Endodermal cell (in vitro differentiated cells): ENCODE results near the gene VTN. TPM values are rescaled to one million over a fixed set of nuclear protein-coding genes. Genes with fewer than 3 reads are reported as not detected.

ENCODE experiments used
- DNase-seq: peaks from one replicate; pipeline ENCODE4 v3.0.0-alpha.2; 2017
- H3K27ac ChIP-seq: 2 replicates; pipeline ENCODE4 v1.5.1; 2013; ENCODE audit warnings: mild to moderate bottlenecking, low read depth, low read length, moderate library complexity
- H3K27me3 ChIP-seq: 2 replicates; pipeline ENCODE4 v1.6.1; 2013; ENCODE audit warnings: mild to moderate bottlenecking, low read length, moderate library complexity; ENCODE audit not compliant: insufficient read depth, control insufficient read depth, poor library complexity, severe bottlenecking
- H3K36me3 ChIP-seq: 2 replicates; pipeline ENCODE4 v1.7.0; 2013; ENCODE audit warnings: mild to moderate bottlenecking, low read length, moderate library complexity; ENCODE audit not compliant: control insufficient read depth, insufficient read depth
- H3K4me1 ChIP-seq: one replicate; pipeline ENCODE4 v1.7.0; 2013; ENCODE audit warnings: low read length; ENCODE audit not compliant: control insufficient read depth, insufficient read depth
- H3K4me3 ChIP-seq: 2 replicates; pipeline ENCODE4 v1.5.1; 2013; ENCODE audit warnings: mild to moderate bottlenecking, low read length, moderate library complexity
- H3K9ac ChIP-seq: 2 replicates; pipeline ENCODE4 v1.6.1; 2013; ENCODE audit warnings: mild to moderate bottlenecking, low read length, moderate library complexity; ENCODE audit not compliant: poor library complexity, severe bottlenecking; ENCODE audit errors: extremely low read depth
- H3K9me3 ChIP-seq: 2 replicates; pipeline ENCODE4 v1.6.1; 2013; ENCODE audit warnings: mild to moderate bottlenecking, low read length, moderate library complexity; ENCODE audit not compliant: control insufficient read depth
- H3K27ac Mint-ChIP-seq: 2 replicates; pipeline ENCODE4 v1.8.0; 2020; ENCODE audit warnings: mixed read lengths
- H3K27me3 Mint-ChIP-seq: 2 replicates; pipeline ENCODE4 v1.8.0; 2021; ENCODE audit warnings: mild to moderate bottlenecking, mixed read lengths; ENCODE audit not compliant: insufficient read depth
- H3K36me3 Mint-ChIP-seq: 2 replicates; pipeline ENCODE4 v1.8.0; 2020; ENCODE audit warnings: low read depth, mixed read lengths
- H3K4me1 Mint-ChIP-seq: 2 replicates; pipeline ENCODE4 v1.8.0; 2020; ENCODE audit warnings: mixed read lengths
- H3K4me3 Mint-ChIP-seq: 2 replicates; pipeline ENCODE4 v1.8.0; 2020; ENCODE audit warnings: mild to moderate bottlenecking, moderate library complexity, mixed read lengths
- H3K9me3 Mint-ChIP-seq: 2 replicates; pipeline ENCODE4 v1.8.0; 2020; ENCODE audit warnings: mild to moderate bottlenecking, mixed read lengths
- CTCF ChIP-seq: fragments of 200-600 bp; sonication (generic); conservative IDR thresholded peaks from 2 replicates; pipeline ENCODE4 v1.5.0; 2021; ENCODE audit warnings: antibody characterized with exemption, mild to moderate bottlenecking
- WGBS, 2 experiments: methylation state at CpG; one replicate each; pipeline versions ENCODE4 v1.1.5 to v1.1.7; 2013; ENCODE audit warnings: missing lambda C conversion rate in 2 of 2, mixed read lengths in 1 of 2; ENCODE audit not compliant: insufficient coverage in 1 of 2, insufficient read length in 1 of 2; 5-methylcytosine and 5-hydroxymethylcytosine counted together
- total RNA-seq, 2 donors: library from RNA; stranded (reverse); fragmentation: NEBNext Ultra II Directional in 1 of 2; extraction: Animal tissue kit (Norgen Biotek cat#: 25700) in 1 of 2; gene quantifications; 2 replicates in 1 of 2; 3 replicates in 1 of 2; pipeline ENCODE4 v1.2.1, GENCODE V29; 2021

VTN gene
- total RNA-seq, 2 donors from 2014 or later = 2.5 to 6.7 TPM

GRCh38 chr17:28320215-28321061 lies 49.7 kb downstream of the VTN start:
- Histone ChIP-seq H3K36me3 (peaks cover 3% of the 10 kb centered on the region), H3K4me3 (peak overlapping the region; percentile 94), H3K27me3 (peaks cover 5% of the 10 kb centered on the region), H3K9me3 (no peaks in the 10 kb centered on the region), H3K9ac (peak overlapping the region; percentile 58), H3K27ac (no peak overlapping the region), H3K4me1 (peaks cover 10% of the 10 kb centered on the region)
- Mint-ChIP-seq H3K4me3 (peak overlapping the region; percentile 91), H3K27me3 (peaks cover 15% of the 10 kb centered on the region), H3K36me3 (peaks cover 15% of the 10 kb centered on the region), H3K27ac (peak overlapping the region; percentile 56), H3K4me1 (peaks cover 58% of the 10 kb centered on the region), H3K9me3 (no peaks in the 10 kb centered on the region)
- WGBS, 2 experiments = 66 to 69% methylated on average over 5 to 8 of the region's 8 CpGs
- DNase-seq = no peak
- TF ChIP-seq CTCF = no peak

- H3K4me3 ChIP-seq = peak overlapping the region; percentile 94
- DNase-seq = no peak
- H3K9me3 ChIP-seq = no peaks in the 10 kb centered on the region
- Mint-ChIP-seq H3K27me3 (peaks cover 15% of the 10 kb centered on the region), H3K9me3 (no peaks in the 10 kb centered on the region), H3K4me1 (peaks cover 50% of the 10 kb centered on the region), H3K4me3 (peak overlapping the region; percentile 91), H3K27ac (peak overlapping the region; percentile 93), H3K36me3 (peaks cover 14% of the 10 kb centered on the region)
- peaks cover 5% of the 10 kb centered on the region for H3K27me3 ChIP-seq
- peak overlapping the region; percentile 71 for H3K27ac ChIP-seq
- WGBS, 2 experiments = 0 to 1% methylated on average over 7 of the region's 7 CpGs
- no peaks in the 10 kb centered on the region for H3K36me3 ChIP-seq
- H3K4me1 ChIP-seq = peaks cover 2% of the 10 kb centered on the region
- H3K9ac ChIP-seq = peak overlapping the region; percentile 58
- no peak for TF ChIP-seq CTCF
These were observed 50.5 kb downstream of the VTN start for GRCh38 chr17:28319598-28319935.

GRCh38 chr17:28318759-28319597 lies 51.1 kb downstream of the VTN start, which contains the start of gene TMEM97:
Gene TMEM97, plus strand, starts transcription at chr17:28319200. Its CDS starts 40 bp downstream, at chr17:28319240.
- Histone ChIP-seq H3K36me3 (no peaks in the 10 kb centered on the region), H3K4me1 (no peaks in the 10 kb centered on the region), H3K9me3 (no peaks in the 10 kb centered on the region), H3K9ac (peak within 1 kb of the TSS; percentile 58), H3K27me3 (peaks cover 5% of the 10 kb centered on the region), H3K4me3 (peak within 1 kb of the TSS; percentile 94), H3K27ac (peak within 1 kb of the TSS; percentile 77)
- peaks cover 14% of the 10 kb centered on the region for H3K36me3 Mint-ChIP-seq
- 0 to 1% methylated on average over 36 to 72 of the region's 72 CpGs for WGBS, 2 experiments
- H3K9me3 Mint-ChIP-seq = no peaks in the 10 kb centered on the region
- H3K27me3 Mint-ChIP-seq = peaks cover 15% of the 10 kb centered on the region
- peak within 1 kb of the TSS; percentile 91 for H3K4me3 Mint-ChIP-seq
- peak; percentile 36 for TF ChIP-seq CTCF
- H3K27ac Mint-ChIP-seq = peak within 1 kb of the TSS; percentile 93
- DNase-seq = peak; percentile 99
- peaks cover 45% of the 10 kb centered on the region for H3K4me1 Mint-ChIP-seq
